Measurements from ENCODE around the gene PNPLA6.

DNA sequence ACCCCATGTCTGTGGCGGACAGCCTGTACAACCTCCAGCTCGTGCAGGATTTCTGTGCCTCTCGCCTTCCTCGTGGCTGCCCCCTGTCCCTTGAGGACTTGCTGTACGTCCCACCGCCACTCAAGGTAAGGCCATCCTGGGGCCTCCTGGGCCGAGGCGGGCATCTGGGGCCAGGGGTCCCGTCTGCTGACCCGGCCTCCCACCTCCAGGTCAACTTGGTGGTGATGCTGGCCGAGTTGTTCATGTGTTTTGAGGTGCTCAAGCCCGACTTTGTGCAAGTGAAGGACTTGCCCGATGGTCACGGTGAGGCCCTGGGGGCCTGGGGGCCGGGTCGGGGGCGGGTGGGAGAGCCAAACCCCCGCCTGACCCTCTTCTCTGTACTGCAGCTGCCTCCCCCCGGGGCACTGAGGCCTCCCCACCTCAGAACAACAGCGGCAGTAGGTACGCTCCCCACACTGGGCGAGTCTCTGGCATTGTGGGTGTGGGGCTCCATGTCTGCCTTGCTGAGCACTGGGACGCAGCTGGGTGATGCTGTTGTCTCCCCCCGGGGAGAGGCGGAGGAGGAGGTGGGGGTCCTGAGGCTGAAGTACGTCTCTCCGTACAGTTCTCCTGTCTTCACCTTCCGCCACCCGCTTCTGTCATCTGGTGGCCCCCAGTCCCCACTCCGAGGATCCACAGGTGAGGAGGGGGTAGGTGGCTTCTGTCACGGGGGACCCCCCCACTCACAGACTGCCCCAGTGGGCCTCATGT lies 75.1 kb downstream of the PNPLA6 start:
- TF ChIP-seq POLR2AphosphoS5 (IDR thresholded peaks at IDR 0.05; ENCODE audit: low read depth, low read length) (no peak), FOSL2 (IDR thresholded peaks at IDR 0.05; ENCODE audit: borderline replicate concordance, low read depth) (no peak), RAD21 (IDR thresholded peaks at IDR 0.05; ENCODE audit: low read length) (no peak), GABPA (IDR thresholded peaks at IDR 0.05; ENCODE audit: low read depth) (no peak), EZH2phosphoT487 (IDR thresholded peaks at IDR 0.05; ENCODE audit: borderline replicate concordance, low read depth) (no peak), MXI1 (IDR thresholded peaks at IDR 0.05; ENCODE audit: low read depth, low read length) (no peak), GATA2 (CRISPR knock-in tag; IDR thresholded peaks at IDR 0.05) (no peak), SMC3 (IDR thresholded peaks at IDR 0.05; ENCODE audit: low read depth, low read length) (no peak), FOXM1 (IDR thresholded peaks at IDR 0.05; ENCODE audit: low read depth) (no peak)
- TF ChIP-seq, protein P1, sequence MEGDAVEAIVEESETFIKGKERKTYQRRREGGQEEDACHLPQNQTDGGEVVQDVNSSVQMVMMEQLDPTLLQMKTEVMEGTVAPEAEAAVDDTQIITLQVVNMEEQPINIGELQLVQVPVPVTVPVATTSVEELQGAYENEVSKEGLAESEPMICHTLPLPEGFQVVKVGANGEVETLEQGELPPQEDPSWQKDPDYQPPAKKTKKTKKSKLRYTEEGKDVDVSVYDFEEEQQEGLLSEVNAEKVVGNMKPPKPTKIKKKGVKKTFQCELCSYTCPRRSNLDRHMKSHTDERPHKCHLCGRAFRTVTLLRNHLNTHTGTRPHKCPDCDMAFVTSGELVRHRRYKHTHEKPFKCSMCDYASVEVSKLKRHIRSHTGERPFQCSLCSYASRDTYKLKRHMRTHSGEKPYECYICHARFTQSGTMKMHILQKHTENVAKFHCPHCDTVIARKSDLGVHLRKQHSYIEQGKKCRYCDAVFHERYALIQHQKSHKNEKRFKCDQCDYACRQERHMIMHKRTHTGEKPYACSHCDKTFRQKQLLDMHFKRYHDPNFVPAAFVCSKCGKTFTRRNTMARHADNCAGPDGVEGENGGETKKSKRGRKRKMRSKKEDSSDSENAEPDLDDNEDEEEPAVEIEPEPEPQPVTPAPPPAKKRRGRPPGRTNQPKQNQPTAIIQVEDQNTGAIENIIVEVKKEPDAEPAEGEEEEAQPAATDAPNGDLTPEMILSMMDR (IDR thresholded peaks at IDR 0.05) = no peak
- TF ChIP-seq, protein P2, sequence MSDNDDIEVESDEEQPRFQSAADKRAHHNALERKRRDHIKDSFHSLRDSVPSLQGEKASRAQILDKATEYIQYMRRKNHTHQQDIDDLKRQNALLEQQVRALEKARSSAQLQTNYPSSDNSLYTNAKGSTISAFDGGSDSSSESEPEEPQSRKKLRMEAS (IDR thresholded peaks at IDR 0.05; ENCODE audit: low read depth) = no peak
- TF ChIP-seq, protein P3, sequence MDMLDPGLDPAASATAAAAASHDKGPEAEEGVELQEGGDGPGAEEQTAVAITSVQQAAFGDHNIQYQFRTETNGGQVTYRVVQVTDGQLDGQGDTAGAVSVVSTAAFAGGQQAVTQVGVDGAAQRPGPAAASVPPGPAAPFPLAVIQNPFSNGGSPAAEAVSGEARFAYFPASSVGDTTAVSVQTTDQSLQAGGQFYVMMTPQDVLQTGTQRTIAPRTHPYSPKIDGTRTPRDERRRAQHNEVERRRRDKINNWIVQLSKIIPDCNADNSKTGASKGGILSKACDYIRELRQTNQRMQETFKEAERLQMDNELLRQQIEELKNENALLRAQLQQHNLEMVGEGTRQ (IDR thresholded peaks at IDR 0.05; ENCODE audit: borderline replicate concordance, low read depth, low read length) = no peak
